Neural progenitor cell (in vitro differentiated cells): ENCODE results near the gene RTRAF.

Experiments used
- EZH2 ChIP-seq: fragments of 200-600 bp; sonication (generic); IDR thresholded peaks from 2 replicates; pipeline ENCODE4 v1.6.1; 2017; ENCODE audit warnings: antibody characterized with exemption, mild to moderate bottlenecking, moderate library complexity
- TF ChIP-seq, protein P1 (sequence below): fragments of 200-600 bp; sonication (generic); IDR thresholded peaks from 2 replicates; pipeline ENCODE4 v1.5.1; 2017; ENCODE audit warnings: antibody characterized with exemption, mild to moderate bottlenecking

DNA sequence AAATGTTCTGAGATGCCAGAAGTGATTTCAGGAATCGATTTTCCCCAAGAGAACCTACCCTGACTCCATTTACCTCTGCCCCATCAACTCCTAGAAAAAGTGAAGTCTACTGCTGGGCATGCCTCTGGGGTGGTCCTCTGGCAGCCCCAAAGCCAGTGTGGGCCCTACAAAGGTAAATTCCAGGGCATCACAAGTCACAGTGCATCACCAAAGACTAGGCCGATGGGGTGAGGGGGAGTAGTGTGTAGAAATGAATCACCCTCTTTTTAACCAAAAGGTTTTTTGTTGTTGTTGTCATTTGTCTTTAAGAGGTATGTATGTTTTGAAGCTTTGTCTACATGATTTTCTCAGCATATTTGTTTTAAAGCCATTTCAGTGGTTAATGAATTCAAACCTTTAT, 46.4 kb upstream of the RTRAF start:
- TF ChIP-seq, protein P1, sequence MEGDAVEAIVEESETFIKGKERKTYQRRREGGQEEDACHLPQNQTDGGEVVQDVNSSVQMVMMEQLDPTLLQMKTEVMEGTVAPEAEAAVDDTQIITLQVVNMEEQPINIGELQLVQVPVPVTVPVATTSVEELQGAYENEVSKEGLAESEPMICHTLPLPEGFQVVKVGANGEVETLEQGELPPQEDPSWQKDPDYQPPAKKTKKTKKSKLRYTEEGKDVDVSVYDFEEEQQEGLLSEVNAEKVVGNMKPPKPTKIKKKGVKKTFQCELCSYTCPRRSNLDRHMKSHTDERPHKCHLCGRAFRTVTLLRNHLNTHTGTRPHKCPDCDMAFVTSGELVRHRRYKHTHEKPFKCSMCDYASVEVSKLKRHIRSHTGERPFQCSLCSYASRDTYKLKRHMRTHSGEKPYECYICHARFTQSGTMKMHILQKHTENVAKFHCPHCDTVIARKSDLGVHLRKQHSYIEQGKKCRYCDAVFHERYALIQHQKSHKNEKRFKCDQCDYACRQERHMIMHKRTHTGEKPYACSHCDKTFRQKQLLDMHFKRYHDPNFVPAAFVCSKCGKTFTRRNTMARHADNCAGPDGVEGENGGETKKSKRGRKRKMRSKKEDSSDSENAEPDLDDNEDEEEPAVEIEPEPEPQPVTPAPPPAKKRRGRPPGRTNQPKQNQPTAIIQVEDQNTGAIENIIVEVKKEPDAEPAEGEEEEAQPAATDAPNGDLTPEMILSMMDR = no peak
- TF ChIP-seq EZH2 = no peak
